Psoas muscle (tissue), 8 donors: Measurements from ENCODE around the gene HLF. TPM values are rescaled to one million over a fixed set of nuclear protein-coding genes. Genes with fewer than 3 reads are reported as not detected.

Experiments
- ATAC-seq, 4 donors: fragments of 200-7000 bp; cut with Tn5 transposase; one replicate each; pipeline ENCODE4 v1.9.1; 2020; ENCODE audit warnings: moderate library complexity in 3 of 4, mild to moderate bottlenecking in 2 of 4
- DNase-seq, 2 donors: peaks; one replicate each; pipeline ENCODE4 v3.0.0-alpha.2; 2020
- H3K27ac ChIP-seq: fragments of 200-600 bp; one replicate; pipeline ENCODE4 v1.8.0; 2022
- H3K27me3 ChIP-seq, 3 donors: fragments of 200-600 bp in 1 of 3; one replicate each; pipeline versions ENCODE4 v1.6.1 to v1.8.0; 2013 to 2022; ENCODE audit warnings: low read length in 2 of 3, mild to moderate bottlenecking in 2 of 3, moderate library complexity in 1 of 3; ENCODE audit not compliant: insufficient read depth in 3 of 3
- H3K36me3 ChIP-seq, 2 donors: fragments of 200-600 bp in 1 of 2; one replicate each; pipeline versions ENCODE4 v1.6.1 to v1.8.0; 2013 to 2022; ENCODE audit warnings: low read depth in 1 of 2, mild to moderate bottlenecking in 1 of 2, moderate library complexity in 1 of 2; ENCODE audit not compliant: insufficient read depth in 1 of 2
- H3K4me1 ChIP-seq: fragments of 200-600 bp; one replicate; pipeline ENCODE4 v1.8.0; 2022
- H3K4me3 ChIP-seq: fragments of 200-600 bp; one replicate; pipeline ENCODE4 v1.8.0; 2022; ENCODE audit warnings: mild to moderate bottlenecking
- H3K9me3 ChIP-seq: fragments of 200-600 bp; one replicate; pipeline ENCODE4 v1.8.0; 2022
- WGBS, 3 donors: extraction: QIAGEN DNeasy Blood & Tissue Kit; methylation state at CpG; one replicate each; pipeline versions ENCODE4 v1.1.6 to v1.1.7; 2013; 5-methylcytosine and 5-hydroxymethylcytosine counted together
- intact Hi-C, 2 donors: fragments of 100-400 bp; cut with DNase I; formaldehyde crosslinking; loops; one replicate each; pipeline versions ENCODE4 v1.11.0 to v1.14.2; 2022
- polyA plus RNA-seq, 3 donors: library from polyadenylated mRNA; stranded (reverse); fragments of 200-250 nt; gene quantifications; one replicate each; pipeline ENCODE4 v1.2.3, GENCODE V29; 2013
- total RNA-seq, 4 donors: library from RNA; stranded (reverse); fragmentation: NEBNext Ultra II Directional in 2 of 4; extraction: Animal tissue kit (Norgen Biotek cat#: 25700) in 2 of 4; gene quantifications; one replicate each; pipeline versions ENCODE4 v1.2.1 to v1.2.4, GENCODE V29; 2021 to 2023
- TF ChIP-seq, protein P1 (sequence below): fragments of 200-600 bp; IDR thresholded peaks from one replicate; pipeline ENCODE4 v1.8.0; 2022; ENCODE audit warnings: antibody characterized with exemption
- donor health status: healthy with polysubstance abuse.
- donor health status: DM: no; HTN: no; CAD: no; lungs with moderate emphysema.
- donor health status: Bipolar disorder and iron deficiency.
- donor health status: healthy.
- donor health status: DM: yes; HTN: yes; CAD: no.
- donor health status: DM: no; HTN: no; CAD: no.
- donor health status: DM: no; HTN: no; CAD: no.
- donor health status: DM: yes; HTN: yes; CAD: no.

Gene HLF
- total and polyA plus RNA-seq, 7 donors = 0.59 to 5.0 (median 3.7) TPM

DNA sequence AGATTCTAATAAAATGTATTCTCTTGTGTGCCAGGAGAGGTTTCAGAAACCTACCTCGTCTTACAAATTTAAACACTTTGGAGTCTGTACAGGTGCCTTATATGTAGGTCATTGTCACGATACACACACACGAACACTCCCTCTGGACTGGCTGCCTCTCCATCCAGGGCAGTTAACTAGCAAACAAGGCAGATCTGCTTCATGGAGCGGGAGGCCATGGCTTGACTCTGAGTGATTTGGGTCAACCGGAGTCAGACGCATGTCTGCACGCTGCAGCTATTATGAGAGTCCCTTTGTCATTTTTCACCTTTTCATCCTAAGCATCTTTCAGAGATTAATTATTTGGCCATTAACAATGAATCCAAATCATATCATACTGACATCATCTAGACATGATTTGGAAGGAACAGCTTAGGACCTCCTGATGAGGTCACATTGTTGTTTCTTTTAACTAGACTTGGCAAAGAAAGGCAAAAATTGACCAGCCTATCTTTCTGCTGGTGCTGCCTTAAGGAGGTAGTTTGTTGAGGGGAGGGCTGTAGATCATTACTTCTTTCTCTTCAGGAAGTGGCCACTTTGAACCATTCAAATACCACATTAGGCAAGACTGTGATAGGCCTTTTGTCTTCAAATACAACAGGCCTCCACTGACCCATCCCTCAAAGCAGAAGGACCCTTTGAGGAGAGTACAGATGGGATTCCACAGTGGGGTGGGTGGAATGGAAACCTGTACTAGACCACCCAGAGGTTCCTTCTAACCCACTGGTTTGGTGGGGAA is 58.9 kb downstream of the HLF start:
- no peak for DNase-seq
- no peaks in the 10 kb centered on the region for H3K9me3 ChIP-seq
- intact Hi-C loops = no loop called here
- WGBS, 3 donors = 96 to 97% (median 97%) methylated on average over 7 of the region's 7 CpGs
- H3K27me3 ChIP-seq = no peaks in the 10 kb centered on the region
- no peak overlapping the region for H3K27ac ChIP-seq
- no peak overlapping the region for H3K4me3 ChIP-seq
- H3K4me1 ChIP-seq = peaks cover 15% of the 10 kb centered on the region
- H3K36me3 ChIP-seq = no peaks in the 10 kb centered on the region
- ATAC-seq = no peak
- TF ChIP-seq, protein P1, sequence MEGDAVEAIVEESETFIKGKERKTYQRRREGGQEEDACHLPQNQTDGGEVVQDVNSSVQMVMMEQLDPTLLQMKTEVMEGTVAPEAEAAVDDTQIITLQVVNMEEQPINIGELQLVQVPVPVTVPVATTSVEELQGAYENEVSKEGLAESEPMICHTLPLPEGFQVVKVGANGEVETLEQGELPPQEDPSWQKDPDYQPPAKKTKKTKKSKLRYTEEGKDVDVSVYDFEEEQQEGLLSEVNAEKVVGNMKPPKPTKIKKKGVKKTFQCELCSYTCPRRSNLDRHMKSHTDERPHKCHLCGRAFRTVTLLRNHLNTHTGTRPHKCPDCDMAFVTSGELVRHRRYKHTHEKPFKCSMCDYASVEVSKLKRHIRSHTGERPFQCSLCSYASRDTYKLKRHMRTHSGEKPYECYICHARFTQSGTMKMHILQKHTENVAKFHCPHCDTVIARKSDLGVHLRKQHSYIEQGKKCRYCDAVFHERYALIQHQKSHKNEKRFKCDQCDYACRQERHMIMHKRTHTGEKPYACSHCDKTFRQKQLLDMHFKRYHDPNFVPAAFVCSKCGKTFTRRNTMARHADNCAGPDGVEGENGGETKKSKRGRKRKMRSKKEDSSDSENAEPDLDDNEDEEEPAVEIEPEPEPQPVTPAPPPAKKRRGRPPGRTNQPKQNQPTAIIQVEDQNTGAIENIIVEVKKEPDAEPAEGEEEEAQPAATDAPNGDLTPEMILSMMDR = no peak

DNA sequence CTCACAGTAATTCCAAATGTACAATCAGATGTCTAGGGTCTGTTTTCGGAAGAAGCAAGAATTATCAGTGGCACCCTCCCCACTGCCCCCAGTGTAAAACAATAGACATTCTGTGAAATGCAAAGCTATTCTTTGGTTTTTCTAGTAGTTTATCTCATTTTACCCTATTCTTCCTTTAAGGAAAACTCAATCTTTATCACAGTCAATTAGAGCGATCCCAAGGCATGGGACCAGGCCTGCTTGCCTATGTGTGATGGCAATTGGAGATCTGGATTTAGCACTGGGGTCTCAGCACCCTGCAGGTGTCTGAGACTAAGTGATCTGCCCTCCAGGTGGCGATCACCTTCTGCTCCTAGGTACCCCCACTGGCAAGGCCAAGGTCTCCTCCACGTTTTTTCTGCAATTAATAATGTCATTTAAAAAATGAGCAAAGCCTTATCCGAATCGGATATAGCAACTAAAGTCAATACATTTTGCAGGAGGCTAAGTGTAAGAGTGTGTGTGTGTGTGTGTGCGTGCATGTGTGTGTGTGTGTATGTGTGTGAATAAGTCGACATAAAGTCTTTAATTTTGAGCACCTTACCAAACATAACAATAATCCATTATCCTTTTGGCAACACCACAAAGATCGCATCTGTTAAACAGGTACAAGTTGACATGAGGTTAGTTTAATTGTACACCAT is 59.7 kb downstream of the HLF start:
- DNase-seq (no peak), ATAC-seq (no peak)
- 89 to 93% (median 91%) methylated on average over 9 of the region's 9 CpGs for WGBS, 3 donors
- intact Hi-C loops = no loop called here
- H3K36me3 ChIP-seq = no peaks in the 10 kb centered on the region
- no peaks in the 10 kb centered on the region for H3K27me3 ChIP-seq
- no peak overlapping the region for H3K27ac ChIP-seq
- H3K9me3 ChIP-seq = no peaks in the 10 kb centered on the region
- H3K4me3 ChIP-seq = no peak overlapping the region
- TF ChIP-seq, protein P1 = no peak
- H3K4me1 ChIP-seq = peaks cover 15% of the 10 kb centered on the region

DNA sequence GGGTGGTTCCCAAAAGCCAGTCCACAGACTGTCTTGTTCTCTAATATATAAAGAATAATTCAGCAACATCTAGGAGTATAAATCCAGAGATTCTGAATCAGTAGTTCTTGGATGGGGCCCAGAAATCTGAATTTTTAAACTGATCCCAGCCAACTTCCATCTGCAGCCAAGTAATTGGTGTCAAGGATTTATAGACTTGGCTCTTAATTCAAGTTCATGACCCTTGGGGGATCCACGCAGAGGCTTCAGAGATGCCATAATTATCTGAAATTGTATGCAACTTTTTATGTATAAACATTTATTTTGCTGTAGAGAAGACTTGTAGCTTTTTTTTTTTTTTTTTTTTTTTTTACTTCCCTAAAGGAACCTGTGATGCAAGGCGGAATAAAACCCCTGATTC is 60.6 kb downstream of the HLF start:
- TF ChIP-seq, protein P1 = no peak
- Histone ChIP-seq H3K4me3 (no peak overlapping the region), H3K27ac (no peak overlapping the region), H3K4me1 (peaks cover 10% of the 10 kb centered on the region), H3K9me3 (no peaks in the 10 kb centered on the region), H3K36me3 (no peaks in the 10 kb centered on the region), H3K27me3 (no peaks in the 10 kb centered on the region)
- WGBS, 3 donors = 47 to 60% (median 56%) methylated on average over 2 of the region's 2 CpGs
- DNase-seq (no peak), ATAC-seq (no peak)
- intact Hi-C loops = no loop called here

DNA sequence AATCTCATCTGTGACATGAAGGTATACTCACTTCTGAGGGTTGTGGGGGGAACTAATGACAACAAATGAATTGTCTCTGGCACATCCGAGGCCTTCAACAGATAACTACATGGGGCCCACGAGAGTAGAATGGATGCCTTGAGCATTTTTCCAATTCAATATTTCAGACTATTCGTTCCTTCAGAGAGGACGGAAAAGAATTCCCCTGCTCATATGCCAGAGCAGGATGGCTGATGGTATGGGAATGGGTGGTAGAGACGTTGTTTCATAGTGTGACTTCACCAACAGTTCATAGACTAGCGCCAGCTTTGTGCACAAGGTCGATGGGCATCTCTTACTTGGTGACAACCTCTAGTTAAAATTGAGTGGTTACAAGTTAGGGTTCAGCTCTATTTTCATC is 61.3 kb downstream of the HLF start:
- ATAC-seq (no peak), DNase-seq (no peak)
- H3K4me3 ChIP-seq = no peak overlapping the region
- no peaks in the 10 kb centered on the region for H3K36me3 ChIP-seq
- no peak overlapping the region for H3K27ac ChIP-seq
- peaks cover 6% of the 10 kb centered on the region for H3K4me1 ChIP-seq
- H3K27me3 ChIP-seq = no peaks in the 10 kb centered on the region
- H3K9me3 ChIP-seq = no peaks in the 10 kb centered on the region
- intact Hi-C loops = no loop called here
- WGBS, 3 donors = 89 to 95% (median 94%) methylated on average over 7 of the region's 7 CpGs
- TF ChIP-seq, protein P1 = no peak
